Lower lobe of right lung (tissue), 2 donors: Measurements from ENCODE around the gene DHRSX. TPM values are rescaled to one million over a fixed set of nuclear protein-coding genes. Genes with fewer than 3 reads are reported as not detected.
A peak's percentile ranks its signal among the peaks of the same experiment; 100 is the strongest.

ENCODE experiments used
- ATAC-seq, 2 donors: fragments of 200-7000 bp; cut with Tn5 transposase; one replicate each; pipeline ENCODE4 v1.9.1; 2020 to 2022; ENCODE audit warnings: mild to moderate bottlenecking in 2 of 2, moderate library complexity in 2 of 2
- DNase-seq: peaks from one replicate; pipeline ENCODE4 v3.0.0-alpha.2; 2020
- H3K27ac ChIP-seq: fragments of 200-600 bp; one replicate; pipeline ENCODE4 v1.8.0; 2022
- H3K27me3 ChIP-seq: fragments of 200-600 bp; one replicate; pipeline ENCODE4 v1.8.0; 2022; ENCODE audit warnings: low read depth
- H3K36me3 ChIP-seq: fragments of 200-600 bp; one replicate; pipeline ENCODE4 v1.8.0; 2022; ENCODE audit warnings: mild to moderate bottlenecking
- H3K4me1 ChIP-seq: fragments of 200-600 bp; one replicate; pipeline ENCODE4 v1.8.0; 2022
- H3K4me3 ChIP-seq: fragments of 200-600 bp; one replicate; pipeline ENCODE4 v1.8.0; 2022; ENCODE audit warnings: mild to moderate bottlenecking
- H3K9me3 ChIP-seq: fragments of 200-600 bp; one replicate; pipeline ENCODE4 v1.8.0; 2022
- intact Hi-C: fragments of 100-400 bp; cut with DNase I; formaldehyde crosslinking; loops from one replicate; pipeline ENCODE4 v1.11.0; 2022
- long read RNA-seq: library from polyadenylated mRNA; unstranded; transcript quantifications from one replicate; pipeline ENCODE4 v2.0.0, GENCODE V29; 2021
- total RNA-seq: library from RNA; stranded (reverse); fragmentation: NEBNext Ultra II Directional; extraction: Animal tissue kit (Norgen Biotek cat#: 25700); gene quantifications from one replicate; pipeline ENCODE4 v1.2.1, GENCODE V29; 2021
- TF ChIP-seq, protein P1 (sequence below): fragments of 200-600 bp; IDR thresholded peaks from one replicate; pipeline ENCODE4 v1.8.0; 2022; ENCODE audit warnings: antibody characterized with exemption, mild to moderate bottlenecking
- donor health status: DM: no; HTN: yes; CAD: no; lungs with severe emphysema.

The DHRSX gene, protein sequence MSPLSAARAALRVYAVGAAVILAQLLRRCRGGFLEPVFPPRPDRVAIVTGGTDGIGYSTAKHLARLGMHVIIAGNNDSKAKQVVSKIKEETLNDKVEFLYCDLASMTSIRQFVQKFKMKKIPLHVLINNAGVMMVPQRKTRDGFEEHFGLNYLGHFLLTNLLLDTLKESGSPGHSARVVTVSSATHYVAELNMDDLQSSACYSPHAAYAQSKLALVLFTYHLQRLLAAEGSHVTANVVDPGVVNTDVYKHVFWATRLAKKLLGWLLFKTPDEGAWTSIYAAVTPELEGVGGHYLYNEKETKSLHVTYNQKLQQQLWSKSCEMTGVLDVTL
- total RNA-seq = 31.9 TPM
- long read RNA-seq, transcript DHRSX-201 (7 exons, 2,571 nt) = major isoform, 44 of 80 reads
- long read RNA-seq, partial matches to known transcripts = 11 of 80 reads
- long read RNA-seq, other reads (novel, unspliced or antisense) = 25 of 80 reads

DNA sequence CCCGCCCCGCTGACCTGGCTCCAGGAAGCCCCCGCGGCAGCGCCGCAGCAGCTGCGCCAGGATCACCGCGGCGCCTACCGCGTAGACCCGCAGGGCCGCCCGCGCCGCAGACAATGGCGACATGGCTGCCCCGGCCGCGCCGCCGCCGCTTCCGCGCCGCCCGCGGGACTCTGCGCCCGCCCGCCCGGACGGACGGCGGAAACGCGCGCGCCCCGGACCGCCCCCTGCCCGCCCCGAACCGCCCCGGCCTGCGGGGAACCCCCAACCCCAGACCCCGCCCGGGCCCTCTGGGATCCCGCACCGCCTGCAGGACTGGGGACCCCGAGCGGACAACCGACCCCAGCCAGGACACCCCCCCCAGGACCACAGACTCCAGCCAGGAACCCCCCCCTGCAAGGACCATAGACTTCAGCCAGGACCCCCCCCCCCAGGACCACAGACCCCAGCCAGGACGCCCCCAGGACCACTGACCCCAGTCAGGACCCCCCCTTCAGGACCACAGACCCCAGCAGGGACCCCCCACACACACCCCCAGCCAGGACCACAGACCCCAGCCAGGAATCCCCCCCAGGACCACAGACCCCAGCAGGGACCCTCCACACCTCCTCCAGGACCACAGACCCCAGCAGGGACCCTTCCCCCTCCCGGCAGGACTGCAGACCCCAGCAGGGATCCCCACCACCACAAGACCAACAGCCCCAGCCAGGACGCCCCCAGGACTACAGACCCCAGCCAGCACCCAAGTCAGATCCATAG is at the start of gene DHRSX, which contains the start of gene ZBED1:
TSS of gene DHRSX (minus strand) at position 174 of the 756 bp plus-strand sequence. CDS start at position 123, 51 bp downstream.
TSS of gene ZBED1 (minus strand) at position 174 of the 756 bp plus-strand sequence. CDS start 10,257 bp downstream, outside the sequence.
- Histone ChIP-seq H3K4me3 (peak within 1 kb of the TSS; percentile 90), H3K4me1 (peaks cover 29% of the 10 kb centered on the region), H3K36me3 (peaks cover 5% of the 10 kb centered on the region), H3K27me3 (no peaks in the 10 kb centered on the region), H3K27ac (peak within 1 kb of the TSS; percentile 94), H3K9me3 (no peaks in the 10 kb centered on the region)
- peak; percentile 69 to 73 for ATAC-seq
- DNase-seq = peak; percentile 62
- TF ChIP-seq, protein P1, sequence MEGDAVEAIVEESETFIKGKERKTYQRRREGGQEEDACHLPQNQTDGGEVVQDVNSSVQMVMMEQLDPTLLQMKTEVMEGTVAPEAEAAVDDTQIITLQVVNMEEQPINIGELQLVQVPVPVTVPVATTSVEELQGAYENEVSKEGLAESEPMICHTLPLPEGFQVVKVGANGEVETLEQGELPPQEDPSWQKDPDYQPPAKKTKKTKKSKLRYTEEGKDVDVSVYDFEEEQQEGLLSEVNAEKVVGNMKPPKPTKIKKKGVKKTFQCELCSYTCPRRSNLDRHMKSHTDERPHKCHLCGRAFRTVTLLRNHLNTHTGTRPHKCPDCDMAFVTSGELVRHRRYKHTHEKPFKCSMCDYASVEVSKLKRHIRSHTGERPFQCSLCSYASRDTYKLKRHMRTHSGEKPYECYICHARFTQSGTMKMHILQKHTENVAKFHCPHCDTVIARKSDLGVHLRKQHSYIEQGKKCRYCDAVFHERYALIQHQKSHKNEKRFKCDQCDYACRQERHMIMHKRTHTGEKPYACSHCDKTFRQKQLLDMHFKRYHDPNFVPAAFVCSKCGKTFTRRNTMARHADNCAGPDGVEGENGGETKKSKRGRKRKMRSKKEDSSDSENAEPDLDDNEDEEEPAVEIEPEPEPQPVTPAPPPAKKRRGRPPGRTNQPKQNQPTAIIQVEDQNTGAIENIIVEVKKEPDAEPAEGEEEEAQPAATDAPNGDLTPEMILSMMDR = no peak
- intact Hi-C loops = no loop called here

DNA sequence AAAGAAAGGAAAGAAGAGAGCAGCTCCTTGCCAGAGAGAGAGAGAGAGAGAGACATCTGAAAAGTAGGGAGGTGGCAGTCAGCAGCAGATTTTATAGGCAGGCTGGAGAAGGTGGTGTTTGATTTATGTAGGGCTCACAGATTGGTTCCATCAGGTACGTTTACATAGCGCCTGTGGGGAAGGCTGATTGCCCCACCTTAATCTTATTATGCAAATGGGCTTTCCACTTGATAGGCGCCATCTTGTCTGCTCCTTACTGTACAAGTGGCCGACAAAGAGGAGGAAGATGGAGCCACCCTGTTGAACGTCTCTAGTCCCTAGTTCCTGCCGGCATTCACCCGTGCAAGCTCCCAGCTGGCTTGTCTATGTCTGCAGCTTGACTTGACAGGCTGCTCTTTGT is 49.1 kb upstream of the DHRSX start:
- intact Hi-C loops = no loop called here
- Histone ChIP-seq H3K27me3 (no peaks in the 10 kb centered on the region), H3K9me3 (no peaks in the 10 kb centered on the region), H3K4me1 (no peaks in the 10 kb centered on the region), H3K27ac (no peak overlapping the region), H3K4me3 (peak overlapping the region; percentile 7), H3K36me3 (no peaks in the 10 kb centered on the region)
- TF ChIP-seq, protein P1 = no peak
- peak in 1 of 2 donors; percentile 87 for ATAC-seq
- DNase-seq = no peak

DNA sequence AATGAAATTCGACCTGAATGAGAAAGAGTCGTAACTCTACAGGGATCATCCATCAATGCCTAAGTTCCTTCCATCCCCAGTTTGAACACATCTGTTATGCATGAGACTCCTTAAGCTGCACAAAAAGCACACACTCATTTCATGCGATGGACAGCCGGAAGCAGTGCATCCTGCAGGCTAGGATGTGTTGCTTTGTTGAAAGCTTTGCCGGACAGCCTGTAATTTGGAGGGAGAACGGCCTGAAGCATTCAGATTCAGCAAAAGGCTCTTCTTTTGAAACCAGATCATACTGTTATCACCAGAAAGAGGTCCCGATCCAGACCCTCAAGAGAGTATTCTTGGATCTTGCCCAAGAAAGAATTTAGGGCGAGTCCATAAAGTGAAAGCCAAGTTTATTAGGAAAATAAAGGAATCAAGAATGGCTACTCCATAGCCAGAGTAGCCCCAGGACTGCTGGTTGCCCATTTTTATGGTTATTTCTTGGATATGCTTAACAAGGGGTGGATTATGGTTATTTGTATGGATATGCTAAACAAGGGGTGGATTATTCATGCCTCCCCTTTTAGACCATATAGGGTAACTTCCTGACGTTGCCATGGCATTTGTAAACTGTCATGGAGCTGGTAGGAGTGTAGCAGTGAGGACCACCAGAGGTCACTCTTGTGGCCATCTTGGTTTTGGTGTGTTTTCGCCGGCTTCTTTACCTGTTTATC is 48.1 kb upstream of the DHRSX start:
- TF ChIP-seq, protein P1 = no peak
- H3K27me3 ChIP-seq = no peaks in the 10 kb centered on the region
- no peak overlapping the region for H3K4me3 ChIP-seq
- intact Hi-C loops = no loop called here
- DNase-seq (no peak), ATAC-seq (no peak)
- H3K9me3 ChIP-seq = no peaks in the 10 kb centered on the region
- no peak overlapping the region for H3K27ac ChIP-seq
- H3K4me1 ChIP-seq = no peaks in the 10 kb centered on the region
- H3K36me3 ChIP-seq = no peaks in the 10 kb centered on the region

DNA sequence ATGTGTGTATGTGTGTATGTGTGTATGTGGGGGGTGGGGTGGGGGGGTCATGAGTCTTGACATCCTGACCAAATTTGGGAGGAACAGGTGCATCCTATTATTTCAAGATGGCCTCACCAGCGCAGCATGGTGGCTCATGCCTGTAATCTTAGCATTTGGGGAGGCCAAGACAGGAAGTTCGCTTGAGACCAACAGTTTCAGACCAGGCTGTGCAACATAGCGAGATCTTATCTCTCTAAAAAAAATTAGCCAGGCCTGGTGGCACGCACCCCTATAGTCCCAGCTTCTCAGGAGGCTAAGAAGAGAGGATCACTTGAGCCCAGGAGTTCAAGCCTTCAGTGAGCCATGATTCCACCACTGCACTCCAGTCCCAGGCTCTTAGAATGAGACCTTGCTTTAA is 47.0 kb upstream of the DHRSX start:
- Histone ChIP-seq H3K36me3 (no peaks in the 10 kb centered on the region), H3K4me3 (no peak overlapping the region), H3K4me1 (no peaks in the 10 kb centered on the region), H3K9me3 (no peaks in the 10 kb centered on the region), H3K27me3 (no peaks in the 10 kb centered on the region), H3K27ac (no peak overlapping the region)
- intact Hi-C loops = no loop called here
- DNase-seq (no peak), ATAC-seq (no peak)
- TF ChIP-seq, protein P1 = no peak

DNA sequence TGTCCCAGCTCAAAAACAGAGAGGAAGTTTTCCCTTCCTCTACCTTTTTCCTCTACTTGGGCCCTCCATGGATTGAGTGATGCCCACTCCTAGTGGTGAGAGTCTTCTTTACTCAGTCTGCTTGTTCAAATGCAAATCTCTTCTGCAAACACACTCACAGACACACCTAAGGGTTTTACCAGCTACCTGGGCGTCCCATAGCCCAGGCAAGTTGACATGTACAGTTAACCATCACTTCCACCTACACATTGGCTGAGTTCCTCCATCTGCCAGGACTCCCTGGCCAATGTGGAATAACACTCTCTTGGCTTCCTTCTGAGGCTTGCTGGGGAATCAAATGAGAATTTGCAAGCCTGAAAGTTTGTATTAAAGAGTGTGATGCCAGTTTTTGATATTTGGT is 45.7 kb upstream of the DHRSX start:
- H3K36me3 ChIP-seq = no peaks in the 10 kb centered on the region
- H3K4me3 ChIP-seq = no peak overlapping the region
- H3K27me3 ChIP-seq = no peaks in the 10 kb centered on the region
- intact Hi-C loops = no loop called here
- H3K4me1 ChIP-seq = no peaks in the 10 kb centered on the region
- H3K9me3 ChIP-seq = no peaks in the 10 kb centered on the region
- TF ChIP-seq, protein P1 = no peak
- no peak overlapping the region for H3K27ac ChIP-seq
- DNase-seq (no peak), ATAC-seq (no peak)
